GM06990 (cell line): Measurements from ENCODE around the gene MPIG6B.

Source experiments
- DNase-seq: peaks from one replicate; pipeline ENCODE4 v3.0.0-alpha.2; 2011; ENCODE audit not compliant: insufficient read length; ENCODE audit errors: extremely low read depth
- H3K27me3 ChIP-seq: replicated peaks from 2 replicates; pipeline ENCODE4 v1.6.0; 2011; ENCODE audit warnings: low read length; ENCODE audit not compliant: control insufficient read depth, insufficient read depth
- H3K36me3 ChIP-seq: 2 replicates; pipeline ENCODE4 v1.5.1; 2011; ENCODE audit warnings: low read length; ENCODE audit not compliant: control insufficient read depth, insufficient read depth
- H3K4me3 ChIP-seq: replicated peaks from 2 replicates; pipeline ENCODE4 v1.5.1; 2011; ENCODE audit warnings: low read depth, mild to moderate bottlenecking, control low read depth, low read length
- TF ChIP-seq, protein P1 (sequence below): IDR thresholded peaks from 2 replicates; pipeline ENCODE4 v1.5.1; 2011; ENCODE audit warnings: low read length, control low read depth, mild to moderate bottlenecking, inconsistent platforms; ENCODE audit not compliant: insufficient read depth, poor library complexity, severe bottlenecking

Gene MPIG6B

GRCh38 chr6:31681135-31681671 lies 42.0 kb upstream of the MPIG6B start:
- no peaks in the 10 kb centered on the region for H3K27me3 ChIP-seq
- DNase-seq, result peak; percentile 48
- H3K4me3 ChIP-seq, result peak overlapping the region; percentile 61
- TF ChIP-seq, protein P1, sequence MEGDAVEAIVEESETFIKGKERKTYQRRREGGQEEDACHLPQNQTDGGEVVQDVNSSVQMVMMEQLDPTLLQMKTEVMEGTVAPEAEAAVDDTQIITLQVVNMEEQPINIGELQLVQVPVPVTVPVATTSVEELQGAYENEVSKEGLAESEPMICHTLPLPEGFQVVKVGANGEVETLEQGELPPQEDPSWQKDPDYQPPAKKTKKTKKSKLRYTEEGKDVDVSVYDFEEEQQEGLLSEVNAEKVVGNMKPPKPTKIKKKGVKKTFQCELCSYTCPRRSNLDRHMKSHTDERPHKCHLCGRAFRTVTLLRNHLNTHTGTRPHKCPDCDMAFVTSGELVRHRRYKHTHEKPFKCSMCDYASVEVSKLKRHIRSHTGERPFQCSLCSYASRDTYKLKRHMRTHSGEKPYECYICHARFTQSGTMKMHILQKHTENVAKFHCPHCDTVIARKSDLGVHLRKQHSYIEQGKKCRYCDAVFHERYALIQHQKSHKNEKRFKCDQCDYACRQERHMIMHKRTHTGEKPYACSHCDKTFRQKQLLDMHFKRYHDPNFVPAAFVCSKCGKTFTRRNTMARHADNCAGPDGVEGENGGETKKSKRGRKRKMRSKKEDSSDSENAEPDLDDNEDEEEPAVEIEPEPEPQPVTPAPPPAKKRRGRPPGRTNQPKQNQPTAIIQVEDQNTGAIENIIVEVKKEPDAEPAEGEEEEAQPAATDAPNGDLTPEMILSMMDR, result peak; percentile 41
- peaks cover 3% of the 10 kb centered on the region for H3K36me3 ChIP-seq

GRCh38 chr6:31683591-31683990 lies 39.6 kb upstream of the MPIG6B start:
- no peak overlapping the region for H3K4me3 ChIP-seq
- TF ChIP-seq, protein P1, result no peak

DNA sequence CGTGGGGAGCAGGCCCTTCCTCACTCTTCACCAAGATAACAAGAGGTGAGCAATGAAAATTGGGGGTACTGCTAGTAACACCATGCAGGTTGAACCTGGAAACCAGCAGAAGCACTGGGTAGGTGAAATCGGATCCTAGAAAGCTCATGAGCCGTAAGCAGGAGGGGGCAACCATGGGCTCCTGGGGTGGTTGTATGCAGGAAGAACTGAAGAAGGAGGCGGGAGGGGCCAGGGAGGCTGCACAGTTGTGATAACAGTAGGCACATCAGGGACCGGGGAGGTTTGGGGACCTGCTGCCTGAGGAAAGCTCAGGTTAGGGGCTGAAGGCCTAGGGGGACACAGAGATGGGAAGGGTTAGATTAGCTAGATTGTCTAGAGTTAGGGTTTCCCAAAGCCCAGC lies 36.7 kb upstream of the MPIG6B start:
- Histone ChIP-seq H3K36me3 (peaks cover 34% of the 10 kb centered on the region), H3K27me3 (no peaks in the 10 kb centered on the region), H3K4me3 (no peak overlapping the region)
- TF ChIP-seq, protein P1, result no peak
- DNase-seq, result no peak

More at GRCh38 chr6:31683591-31683990, 39.6 kb upstream of the MPIG6B start:
- no peak for DNase-seq
- Histone ChIP-seq H3K27me3 (no peaks in the 10 kb centered on the region), H3K36me3 (peaks cover 14% of the 10 kb centered on the region)

- no peaks in the 10 kb centered on the region for H3K27me3 ChIP-seq
- H3K4me3 ChIP-seq, result no peak overlapping the region
- no peak for DNase-seq
- peaks cover 38% of the 10 kb centered on the region for H3K36me3 ChIP-seq
- TF ChIP-seq, protein P1, result no peak
Observed at GRCh38 chr6:31687321-31687720, 35.9 kb upstream of the MPIG6B start.

DNA sequence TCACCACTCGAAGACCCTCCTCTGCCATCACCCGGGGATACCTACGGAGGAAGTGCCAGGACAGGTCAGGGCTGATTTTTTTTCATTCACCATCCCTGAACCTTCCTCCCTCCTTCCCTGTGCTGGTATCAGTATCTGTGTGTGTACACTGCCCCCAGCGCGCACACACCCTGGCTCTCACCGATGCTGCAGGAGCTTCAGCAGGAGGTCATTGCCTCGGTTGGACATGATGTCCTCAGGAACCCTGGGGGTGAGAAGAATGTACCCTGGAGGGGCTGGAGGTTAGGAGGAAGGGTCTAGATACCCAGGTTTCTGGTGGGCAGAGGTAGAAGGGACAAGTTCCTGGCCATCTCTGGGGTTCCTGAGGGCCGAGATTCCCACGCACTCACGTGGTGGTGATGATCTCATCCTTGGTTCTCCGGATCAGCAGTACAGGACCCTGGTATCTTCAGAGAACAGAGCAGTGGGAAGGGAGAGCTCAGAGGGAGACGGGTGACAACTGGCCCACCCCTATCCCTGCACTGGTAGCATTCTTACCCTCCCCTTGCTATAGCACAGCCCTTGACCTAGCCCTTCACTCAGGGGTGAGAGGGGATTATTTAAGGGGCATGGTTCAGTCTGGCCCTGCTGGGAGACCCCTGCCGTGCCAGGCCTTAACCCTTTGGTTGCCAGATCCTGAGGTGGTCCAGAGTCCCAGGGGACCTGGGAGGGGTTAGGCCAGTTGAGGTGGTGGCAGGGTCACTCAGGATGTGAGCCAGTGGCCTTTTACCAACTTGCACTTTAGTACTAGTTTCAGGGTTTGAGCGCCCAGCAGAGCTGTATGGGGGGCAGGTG lies 35.1 kb upstream of the MPIG6B start:
- no peak for DNase-seq
- no peaks in the 10 kb centered on the region for H3K27me3 ChIP-seq
- peaks cover 42% of the 10 kb centered on the region for H3K36me3 ChIP-seq
- TF ChIP-seq, protein P1, result no peak
- H3K4me3 ChIP-seq, result no peak overlapping the region
